NB4 (cell line): ENCODE measurements around the gene MYRF.

Experiments used
- CTCF ChIP-seq: IDR thresholded peaks from one replicate; pipeline ENCODE4 v1.5.1; 2012; ENCODE audit warnings: low read depth, low read length
- MYC ChIP-seq: IDR thresholded peaks from 2 replicates; pipeline ENCODE4 v1.6.1; 2011; ENCODE audit warnings: low read depth, low read length
- POLR2A ChIP-seq: IDR thresholded peaks from 2 replicates; pipeline ENCODE4 v1.6.1; 2011; ENCODE audit warnings: mild to moderate bottlenecking; ENCODE audit not compliant: insufficient read length; ENCODE audit errors: extremely low read depth
- TF ChIP-seq, protein P1 (sequence below): IDR thresholded peaks from 2 replicates; pipeline ENCODE4 v1.6.1; 2011; ENCODE audit warnings: low read depth, low read length

DNA sequence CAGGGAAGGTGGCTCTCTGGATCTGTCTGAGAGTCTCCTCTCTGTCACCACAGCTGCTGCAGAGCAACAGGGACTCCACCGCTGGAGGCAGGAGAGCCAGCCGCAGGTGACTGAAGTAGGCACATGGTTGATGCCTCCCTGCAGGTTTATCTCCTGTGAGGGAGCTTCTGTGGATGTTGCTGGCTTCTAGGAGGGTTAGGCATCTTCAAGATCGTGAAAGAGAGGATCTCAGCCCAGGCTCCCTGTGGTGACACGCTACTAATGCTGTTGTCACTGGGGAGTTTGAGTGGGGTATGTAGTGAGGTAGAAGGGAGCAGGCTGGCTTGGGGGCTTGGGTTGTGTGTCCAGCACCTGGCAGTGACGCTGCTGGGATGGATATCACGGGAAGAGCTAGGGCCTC is 38.1 kb upstream of the MYRF start:
- no peak for TF ChIP-seq CTCF
- TF ChIP-seq POLR2A, result no peak
- no peak for TF ChIP-seq MYC
- TF ChIP-seq, protein P1, sequence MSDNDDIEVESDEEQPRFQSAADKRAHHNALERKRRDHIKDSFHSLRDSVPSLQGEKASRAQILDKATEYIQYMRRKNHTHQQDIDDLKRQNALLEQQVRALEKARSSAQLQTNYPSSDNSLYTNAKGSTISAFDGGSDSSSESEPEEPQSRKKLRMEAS, result no peak
